Upper lobe of left lung (tissue), 4 donors: Measurements from ENCODE around the gene TAS2R38.

Source experiments
- CTCF ChIP-seq, 6 experiments: fragments of 450-650 bp in 4 of 6; fragments of 200-600 bp in 2 of 6; sonication (generic) in 2 of 6; IDR thresholded peaks; one replicate each; pipeline ENCODE4 v1.5.1; 2016 to 2019; ENCODE audit warnings: antibody characterized with exemption in 6 of 6
- EP300 ChIP-seq, 4 donors: sonication (generic); formaldehyde crosslinking; IDR thresholded peaks; one replicate each; pipeline ENCODE4 v1.5.1; 2017; ENCODE audit warnings: antibody characterized with exemption in 4 of 4, control low read depth in 2 of 4
- POLR2AphosphoS5 ChIP-seq, 2 donors: sonication (generic); formaldehyde crosslinking; IDR thresholded peaks; one replicate each; pipeline ENCODE4 v1.5.1; 2017; ENCODE audit warnings: antibody characterized with exemption in 2 of 2

- TF ChIP-seq CTCF (IDR thresholded peaks at IDR 0.05), result no peak
- TF ChIP-seq POLR2AphosphoS5 (IDR thresholded peaks at IDR 0.05), result no peak
- TF ChIP-seq EP300 (IDR thresholded peaks at IDR 0.05), result no peak
These were observed 26.8 kb downstream of the TAS2R38 start, which contains the start of gene CLEC5A for GRCh38 chr7:141946796-141947195.
